ENCODE data around the gene FRS3.

The FRS3 gene

DNA sequence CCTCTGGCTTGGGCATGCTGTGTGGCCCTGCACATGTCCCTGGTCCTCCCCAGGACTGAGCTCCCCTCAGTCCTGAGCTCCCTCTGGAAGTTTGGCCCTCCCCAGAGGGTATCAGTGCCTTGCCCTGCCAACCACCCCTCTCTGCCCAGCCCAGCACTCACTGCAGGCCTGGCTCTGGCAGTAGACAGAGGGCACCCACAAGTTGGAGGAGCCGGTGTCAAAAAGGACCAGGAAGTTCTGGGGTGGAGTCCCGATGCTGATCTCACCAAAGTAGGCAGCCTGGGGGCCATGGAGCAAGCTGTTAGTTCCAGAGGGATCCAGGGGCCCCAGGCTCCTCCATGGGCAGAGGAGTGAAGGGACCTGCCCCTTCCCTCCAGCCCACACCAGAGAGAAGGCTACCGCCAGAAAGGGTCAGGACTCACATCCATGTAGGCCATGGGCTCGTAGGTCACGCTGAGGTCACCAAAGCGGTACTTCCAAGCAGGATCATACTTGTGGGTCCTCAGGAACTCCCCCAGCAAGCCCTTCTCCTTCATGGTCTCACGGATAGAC is 35.4 kb downstream of the FRS3 start:
- TF ChIP-seq, protein P1, sequence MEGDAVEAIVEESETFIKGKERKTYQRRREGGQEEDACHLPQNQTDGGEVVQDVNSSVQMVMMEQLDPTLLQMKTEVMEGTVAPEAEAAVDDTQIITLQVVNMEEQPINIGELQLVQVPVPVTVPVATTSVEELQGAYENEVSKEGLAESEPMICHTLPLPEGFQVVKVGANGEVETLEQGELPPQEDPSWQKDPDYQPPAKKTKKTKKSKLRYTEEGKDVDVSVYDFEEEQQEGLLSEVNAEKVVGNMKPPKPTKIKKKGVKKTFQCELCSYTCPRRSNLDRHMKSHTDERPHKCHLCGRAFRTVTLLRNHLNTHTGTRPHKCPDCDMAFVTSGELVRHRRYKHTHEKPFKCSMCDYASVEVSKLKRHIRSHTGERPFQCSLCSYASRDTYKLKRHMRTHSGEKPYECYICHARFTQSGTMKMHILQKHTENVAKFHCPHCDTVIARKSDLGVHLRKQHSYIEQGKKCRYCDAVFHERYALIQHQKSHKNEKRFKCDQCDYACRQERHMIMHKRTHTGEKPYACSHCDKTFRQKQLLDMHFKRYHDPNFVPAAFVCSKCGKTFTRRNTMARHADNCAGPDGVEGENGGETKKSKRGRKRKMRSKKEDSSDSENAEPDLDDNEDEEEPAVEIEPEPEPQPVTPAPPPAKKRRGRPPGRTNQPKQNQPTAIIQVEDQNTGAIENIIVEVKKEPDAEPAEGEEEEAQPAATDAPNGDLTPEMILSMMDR (IDR thresholded peaks at IDR 0.05; ENCODE audit: low read depth, low read length): no peak
- in situ Hi-C loops (cut with HindIII; ENCODE audit: low sequenced_read_pairs): no loop called here
- no peak for DNase-seq (ENCODE audit: low read depth, low spot score)
- no peak overlapping the region for H3K4me3 ChIP-seq (ENCODE audit: low read depth, low read length)

DNA sequence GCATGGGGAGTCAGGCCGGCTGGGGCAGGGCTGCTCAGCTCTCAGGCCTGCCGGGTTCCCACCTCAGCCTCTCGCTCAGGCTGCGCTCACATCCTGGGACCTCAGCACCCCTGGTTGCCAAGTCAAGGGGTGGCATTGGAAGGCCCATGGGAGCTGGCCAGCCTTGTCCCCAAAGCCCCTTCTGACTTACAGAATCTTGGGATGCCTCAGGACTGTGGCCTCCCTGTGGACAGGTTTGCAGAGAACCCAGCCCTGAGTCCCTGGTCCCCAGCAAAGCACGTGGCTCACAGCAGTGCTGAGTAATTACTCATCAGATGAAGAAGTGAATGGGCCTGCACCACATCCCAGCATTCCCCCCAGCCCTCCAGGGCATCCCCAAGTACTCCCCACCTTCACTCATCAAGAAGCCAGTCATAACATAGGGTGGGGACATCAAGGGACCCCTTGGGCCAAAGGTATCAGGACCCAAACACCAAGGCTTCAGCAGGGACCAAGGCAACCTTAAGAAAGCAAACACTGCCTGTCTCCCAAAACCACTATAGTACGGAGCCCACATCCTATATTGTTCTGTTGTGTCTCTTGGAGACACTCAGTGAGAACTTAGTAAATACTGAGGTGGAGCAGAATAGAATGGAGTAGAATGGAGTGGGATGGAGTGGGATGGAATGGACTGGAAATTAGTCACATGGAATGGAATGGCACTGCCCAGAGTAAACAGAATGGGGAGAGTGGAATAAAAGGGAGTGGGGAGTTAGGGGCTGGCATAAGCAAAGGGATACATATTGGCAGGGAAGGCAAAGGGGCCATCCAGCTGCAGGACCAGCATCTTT is 36.1 kb downstream of the FRS3 start:
- no peak for DNase-seq (ENCODE audit: low read depth, low spot score)
- in situ Hi-C loops (cut with HindIII; ENCODE audit: low sequenced_read_pairs): no loop called here
- TF ChIP-seq, protein P1 (IDR thresholded peaks at IDR 0.05; ENCODE audit: low read depth, low read length): no peak
- no peak overlapping the region for H3K4me3 ChIP-seq (ENCODE audit: low read depth, low read length)

DNA sequence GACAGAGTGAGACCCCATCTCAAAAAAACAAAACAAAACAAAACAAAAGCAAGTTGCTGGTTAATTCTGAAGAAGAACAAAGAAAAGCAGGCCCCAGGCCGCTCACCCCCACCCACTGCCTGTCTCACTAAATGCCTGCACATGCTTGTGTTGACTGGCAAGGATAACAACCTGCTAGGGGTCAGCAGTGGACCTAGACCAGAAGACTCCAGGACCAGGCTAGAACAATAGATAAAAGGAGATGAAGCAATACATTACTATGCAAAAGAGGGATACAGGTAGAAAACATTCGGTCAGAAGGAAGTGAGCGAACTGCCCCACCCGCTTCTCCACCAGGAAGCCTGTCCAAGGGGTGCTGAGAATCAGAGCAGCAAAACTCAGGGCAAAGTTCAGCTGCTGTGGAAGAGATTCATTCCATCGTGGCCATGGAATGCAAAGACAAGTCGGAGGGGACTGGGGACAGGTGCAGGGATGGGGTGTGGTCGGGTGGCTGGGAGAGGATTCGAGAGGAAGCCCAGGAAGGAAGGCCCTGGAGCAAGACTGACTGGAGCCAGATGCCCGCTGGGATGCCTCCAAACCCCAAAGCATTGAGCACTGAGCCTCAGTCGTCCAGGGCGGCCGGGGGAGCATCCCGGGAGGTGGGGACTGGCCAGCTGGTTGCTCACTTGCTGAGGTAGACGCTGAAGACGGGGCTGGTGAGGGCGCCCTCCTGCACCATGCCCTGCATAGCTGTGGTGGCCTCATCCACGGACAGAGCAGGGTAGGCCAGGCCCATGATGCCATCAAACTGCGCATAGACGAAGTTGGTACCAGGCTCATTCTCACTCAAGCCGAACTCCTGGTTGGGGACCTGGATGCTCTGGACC is 37.8 kb downstream of the FRS3 start:
- in situ Hi-C loops (cut with HindIII; ENCODE audit: low sequenced_read_pairs): no loop called here
- DNase-seq (ENCODE audit: low read depth, low spot score): no peak
- TF ChIP-seq, protein P1 (IDR thresholded peaks at IDR 0.05; ENCODE audit: low read depth, low read length): no peak
- no peak overlapping the region for H3K4me3 ChIP-seq (ENCODE audit: low read depth, low read length)

DNA sequence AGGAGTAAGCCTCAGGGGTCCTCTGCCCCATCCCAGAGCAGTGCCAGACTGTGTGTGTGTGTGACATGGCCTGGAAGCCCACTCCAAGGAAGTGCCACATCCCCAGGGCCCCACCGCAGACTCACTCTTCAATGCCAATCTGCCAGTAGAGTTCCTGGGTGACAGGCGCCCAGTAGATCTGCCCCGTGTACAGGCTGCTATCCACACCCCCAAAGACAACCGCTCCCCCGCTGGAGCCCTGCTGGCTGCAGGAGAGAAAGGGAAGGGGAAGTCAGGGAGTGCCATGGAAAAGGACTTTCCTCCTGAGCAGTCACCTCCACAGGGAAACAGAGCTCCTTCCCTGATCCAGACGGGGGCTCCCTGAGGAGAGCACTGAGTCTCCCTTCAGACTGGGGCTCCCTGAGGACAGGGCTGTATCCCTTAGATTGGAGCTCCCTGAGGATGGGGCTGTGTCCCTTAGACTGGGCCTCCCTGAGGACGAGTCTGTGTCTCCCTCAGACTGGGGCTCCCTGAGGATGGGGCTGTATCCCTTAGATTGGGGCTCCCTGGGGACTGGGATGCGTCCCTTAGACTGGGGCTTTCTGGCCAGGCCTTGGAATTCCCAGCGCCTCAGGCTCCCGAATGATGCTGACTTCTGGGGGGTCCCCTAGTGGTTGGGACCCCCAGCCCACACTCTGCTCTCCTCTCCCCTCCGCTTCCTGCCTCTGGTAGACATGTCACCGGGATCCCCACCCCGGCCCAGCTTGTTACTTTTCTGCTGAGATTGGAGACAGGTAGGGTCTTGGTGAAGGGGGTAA is 39.1 kb downstream of the FRS3 start:
- H3K4me3 ChIP-seq (ENCODE audit: low read depth, low read length): no peak overlapping the region
- TF ChIP-seq, protein P1 (IDR thresholded peaks at IDR 0.05; ENCODE audit: low read depth, low read length): no peak
- in situ Hi-C loops (cut with HindIII; ENCODE audit: low sequenced_read_pairs): no loop called here
- no peak for DNase-seq (ENCODE audit: low read depth, low spot score)

DNA sequence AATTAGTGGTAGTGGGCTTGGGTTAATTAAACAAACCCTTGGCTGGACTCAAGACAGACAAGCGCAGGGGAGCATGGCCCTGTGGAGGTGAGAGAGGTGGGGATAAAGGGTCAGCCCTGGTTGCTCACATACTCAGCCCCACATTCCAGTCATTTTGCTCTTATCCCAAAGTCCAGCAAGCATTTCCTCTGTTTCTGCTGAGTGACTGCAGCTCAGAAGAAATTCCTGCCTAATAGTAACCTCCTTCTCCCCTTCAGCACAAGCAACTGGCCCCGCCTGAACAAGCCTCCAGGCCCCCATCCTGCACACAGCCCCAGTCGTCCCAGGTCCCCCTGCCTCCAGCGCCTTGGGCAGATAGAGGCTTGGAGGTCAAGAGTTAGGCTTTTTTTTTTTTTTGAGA is 40.7 kb downstream of the FRS3 start:
- TF ChIP-seq, protein P1 (IDR thresholded peaks at IDR 0.05; ENCODE audit: low read depth, low read length): no peak
- DNase-seq (ENCODE audit: low read depth, low spot score): no peak
- no peak overlapping the region for H3K4me3 ChIP-seq (ENCODE audit: low read depth, low read length)
- in situ Hi-C loops (cut with HindIII; ENCODE audit: low sequenced_read_pairs): no loop called here

DNA sequence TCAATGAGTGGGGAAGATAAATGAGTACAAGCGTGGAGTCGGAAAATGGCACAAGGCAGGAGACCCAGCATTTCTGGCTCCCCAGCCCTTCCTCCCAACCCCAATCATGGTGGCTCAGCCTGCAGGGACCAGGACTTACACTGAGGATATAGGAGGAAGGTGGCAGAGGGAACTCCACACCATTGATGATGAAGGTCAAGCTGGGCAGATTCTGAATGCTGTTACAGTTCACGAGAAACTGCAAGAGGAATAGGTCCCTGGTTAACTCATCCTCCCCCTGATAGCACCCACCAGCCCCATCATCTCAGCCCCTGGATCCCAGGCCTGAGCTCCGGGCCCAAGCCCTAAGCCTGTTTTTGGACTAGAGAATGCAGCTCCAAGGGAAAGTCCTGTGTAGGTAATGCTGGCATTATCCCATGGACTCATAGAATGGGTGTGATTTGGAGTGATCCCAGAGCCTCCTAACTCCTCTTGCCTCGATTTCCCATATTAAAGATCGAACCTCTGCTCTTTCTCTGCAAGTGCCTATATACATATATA is 42.0 kb downstream of the FRS3 start:
- TF ChIP-seq, protein P1 (IDR thresholded peaks at IDR 0.05; ENCODE audit: low read depth, low read length): no peak
- H3K4me3 ChIP-seq (ENCODE audit: low read depth, low read length): no peak overlapping the region
- in situ Hi-C loops (cut with HindIII; ENCODE audit: low sequenced_read_pairs): no loop called here
- DNase-seq (ENCODE audit: low read depth, low spot score): no peak
